GM18861 (cell line): ENCODE data around the gene ZNF543.

Source experiments
- ATAC-seq: cut with Tn5 transposase; IDR thresholded peaks from one replicate; pipeline ENCODE4 v1.9.1; 2021; ENCODE audit not compliant: unreplicated experiment

The ZNF543 gene

GRCh38 chr19:57377498-57378146 is 57.4 kb downstream of the ZNF543 start:
- no peak for ATAC-seq
